HS-5 (cell line): ENCODE data around the gene MIER1.
"Not testable (repeated sequence)": the region's sequence is repeated elsewhere in the genome, so short reads cannot be mapped to it uniquely, and the experiment has no call there.

ENCODE experiments used
- DNase-seq: peaks from one replicate; pipeline ENCODE4 v3.0.0-alpha.2; 2012; ENCODE audit warnings: low read depth

Gene MIER1

GRCh38 chr1:66924756-66925557 is at the start of gene MIER1, which contains the start of gene DNAI4:
TSS of gene MIER1 (plus strand) at chr1:66924990. CDS start at chr1:66925029, 39 bp downstream.
TSS of gene DNAI4 (minus strand) at chr1:66924856. CDS start at chr1:66924831, 25 bp downstream.
- DNase-seq, result peak; percentile 93

- DNase-seq, result no peak
These were observed 48.1 kb upstream of the MIER1 start for GRCh38 chr1:66876664-66877063.

GRCh38 chr1:66889030-66889429 is 35.8 kb upstream of the MIER1 start:
- no peak for DNase-seq

- no peak for DNase-seq
These were observed 34.2 kb upstream of the MIER1 start for GRCh38 chr1:66890621-66891020.

GRCh38 chr1:66893712-66894111 is 31.1 kb upstream of the MIER1 start:
- DNase-seq, result no peak

- DNase-seq, result not testable (repeated sequence)
These were observed 9.6 kb upstream of the MIER1 start for GRCh38 chr1:66915203-66915602.

GRCh38 chr1:66916320-66916719 is 8.5 kb upstream of the MIER1 start:
- DNase-seq, result no peak

GRCh38 chr1:66917476-66917875 is 7.3 kb upstream of the MIER1 start:
- DNase-seq, result no peak

- DNase-seq, result no peak
These were observed 5.7 kb upstream of the MIER1 start for GRCh38 chr1:66919063-66919462.

- no peak for DNase-seq
These were observed 5.0 kb upstream of the MIER1 start for GRCh38 chr1:66919828-66920227.

GRCh38 chr1:66920543-66920942 is 4.2 kb upstream of the MIER1 start:
- no peak for DNase-seq

- DNase-seq, result no peak
These were observed 744 bp downstream of the MIER1 start for GRCh38 chr1:66925558-66925910.

GRCh38 chr1:66925944-66926343 is 1.2 kb downstream of the MIER1 start:
- no peak for DNase-seq

- no peak for DNase-seq
These were observed 2.7 kb downstream of the MIER1 start for GRCh38 chr1:66927528-66927927.

GRCh38 chr1:66929146-66929688 is 4.4 kb downstream of the MIER1 start:
- no peak for DNase-seq

- no peak for DNase-seq
These were observed 4.9 kb downstream of the MIER1 start for GRCh38 chr1:66929691-66929998.

- DNase-seq, result peak; percentile 74
These were observed 5.4 kb downstream of the MIER1 start for GRCh38 chr1:66929999-66930822.

GRCh38 chr1:66930823-66931174 is 6.0 kb downstream of the MIER1 start:
- DNase-seq, result no peak

GRCh38 chr1:66931590-66931989 is 6.8 kb downstream of the MIER1 start:
- DNase-seq, result no peak

- DNase-seq, result no peak
These were observed 7.5 kb downstream of the MIER1 start for GRCh38 chr1:66932291-66932690.

GRCh38 chr1:66933887-66934700 is 9.3 kb downstream of the MIER1 start:
- no peak for DNase-seq

GRCh38 chr1:66937529-66938234 is 12.9 kb downstream of the MIER1 start:
- no peak for DNase-seq
